K562 (cell line): ENCODE measurements around the gene CAPN5. TPM values are rescaled to one million over a fixed set of nuclear protein-coding genes. Genes with fewer than 3 reads are reported as not detected.

Source experiments
- CUX1 ChIP-seq: fragments of 200-800 bp; sonication (Bioruptor generic); IDR thresholded peaks from 2 replicates; pipeline ENCODE4 v1.6.1; 2016; ENCODE audit warnings: missing genetic modification characterization, missing compliant biosample characterization
- ILF3 ChIP-seq: fragments of 450-650 bp; IDR thresholded peaks from 2 replicates; pipeline ENCODE4 v1.6.1; 2018; ENCODE audit warnings: antibody characterized with exemption, mild to moderate bottlenecking, moderate library complexity, borderline replicate concordance
- RBM14 ChIP-seq: fragments of 200-400 bp; formaldehyde crosslinking; IDR thresholded peaks from 2 replicates; pipeline ENCODE4 v1.6.1; 2018; ENCODE audit warnings: low read depth, mild to moderate bottlenecking, low read length, moderate library complexity, borderline replicate concordance; ENCODE audit not compliant: insufficient read depth
- SMARCE1 ChIP-seq: fragments of 450-650 bp; IDR thresholded peaks from 2 replicates; pipeline ENCODE4 v1.7.1; 2016; ENCODE audit warnings: mild to moderate bottlenecking
- SRSF3 ChIP-seq: fragments of 200-400 bp; formaldehyde crosslinking; IDR thresholded peaks from 2 replicates; pipeline ENCODE4 v1.6.1; 2016; ENCODE audit warnings: mild to moderate bottlenecking, low read length, moderate library complexity; ENCODE audit not compliant: insufficient read depth
- THAP12 ChIP-seq: fragments of 250-450 bp; sonication (Bioruptor Pico); IDR thresholded peaks from 2 replicates; pipeline ENCODE4 v1.9.0; 2021; ENCODE audit warnings: mild to moderate bottlenecking, inconsistent platforms
- ZNF277 ChIP-seq: fragments of 250-450 bp; sonication (Bioruptor Pico); IDR thresholded peaks from 2 replicates; pipeline ENCODE4 v1.8.0; 2022; ENCODE audit warnings: inconsistent platforms, mild to moderate bottlenecking, moderate library complexity, borderline replicate concordance
- polyA plus RNA-seq, 8 experiments: library from polyadenylated mRNA; depleted of rRNA in 4 of 8; stranded (reverse) in 5 of 8; unstranded in 3 of 8; fragments of >200 nt; fragmentation: Nextera tagmentation in 2 of 8; fragmentation: Illumina TruSeq in 1 of 8; extraction: Ambion mirVana in 2 of 8; extraction: Trizol in 1 of 8; gene quantifications; 2 replicates each; pipeline versions ENCODE4 v1.2.1 to v1.2.3, GENCODE V29; 2011 to 2014; ENCODE audit warnings: inconsistent platforms in 1 of 8, missing spikeins in 1 of 8
- total RNA-seq, 7 experiments: library from RNA; depleted of rRNA in 6 of 7; stranded (reverse); fragments of >200 nt in 6 of 7; fragmentation: Illumina TruSeq in 2 of 7; extraction: Trizol in 2 of 7; gene quantifications; 2 replicates each; pipeline versions ENCODE4 v1.2.1 to v1.2.3, GENCODE V29; 2011 to 2021; ENCODE audit warnings: low replicate concordance in 1 of 7

CAPN5 gene
- total and polyA plus RNA-seq, 9 of the 15 experiments (the other 6 are each of a cell fraction or from before 2014, with no cell fraction given): 0.04 to 0.44 (median 0.14) TPM; not detected in 2

GRCh38 chr11:77084581-77085191 is 17.9 kb downstream of the CAPN5 start (continued):
- no peak for TF ChIP-seq CUX1 (CRISPR knock-in tag)
- TF ChIP-seq SMARCE1: no peak
- no peak for TF ChIP-seq SRSF3
- TF ChIP-seq ILF3: no peak
- TF ChIP-seq THAP12 (CRISPR knock-in tag): no peak
- no peak for TF ChIP-seq ZNF277 (CRISPR knock-in tag)
- no peak for TF ChIP-seq RBM14
